Astrocyte of the spinal cord (primary cell): ENCODE measurements around the gene TUBB6.

ENCODE experiments used
- DNase-seq: peaks from one replicate; pipeline ENCODE4 v3.0.0; 2011; ENCODE audit warnings: low read depth, low spot score
- H3K4me3 ChIP-seq: 2 replicates; pipeline ENCODE4 v1.5.1; 2011; ENCODE audit warnings: low read depth, mild to moderate bottlenecking, low read length, moderate library complexity
- CTCF ChIP-seq: IDR thresholded peaks from 2 replicates; pipeline ENCODE4 v1.5.1; 2012; ENCODE audit warnings: low read depth, mild to moderate bottlenecking, low read length, inconsistent platforms
- in situ Hi-C: cut with HindIII; loops from 2 replicates; pipeline ENCODE4 v1.10.0; 2017; ENCODE audit warnings: low sequenced_read_pairs

The TUBB6 gene

GRCh38 chr18:12373771-12374116 lies 65.7 kb downstream of the TUBB6 start:
- DNase-seq = no peak
- in situ Hi-C loops = no loop called here
- TF ChIP-seq CTCF = no peak
- no peak overlapping the region for H3K4me3 ChIP-seq

- no peak for TF ChIP-seq CTCF
- H3K4me3 ChIP-seq = no peak overlapping the region
- DNase-seq = no peak
- in situ Hi-C loops = no loop called here
These were observed 66.4 kb downstream of the TUBB6 start for GRCh38 chr18:12374401-12374800.
